ENCODE data around the gene JAZF1. TPM values are rescaled to one million over a fixed set of nuclear protein-coding genes. Genes with fewer than 3 reads are reported as not detected.

Gene JAZF1
- total RNA-seq, 1 experiment from 2014 or later, result 0.95 TPM

GRCh38 chr7:28095231-28095630, 85.4 kb downstream of the JAZF1 start:
- ChIA-PET POLR2A (no interaction called here), CTCF (interaction anchor here (3.4 kb wide), 1 partner anchor 33 kb away, joined by 71 read pairs; no protein-coding TSS in a partner anchor)
- Mint-ChIP-seq H3K4me1 (ENCODE audit: low read depth, unreplicated experiment) (no peaks in the 10 kb centered on the region), H3K4me3 (ENCODE audit: unreplicated experiment) (no peak overlapping the region), H3K9me3 (ENCODE audit: unreplicated experiment) (no peaks in the 10 kb centered on the region), H3K36me3 (ENCODE audit: insufficient read depth, unreplicated experiment) (no peaks in the 10 kb centered on the region), H3K27me3 (ENCODE audit: insufficient read depth, unreplicated experiment) (peaks cover 3% of the 10 kb centered on the region), H3K27ac (ENCODE audit: unreplicated experiment) (no peak overlapping the region)
- no peak for TF ChIP-seq CTCF (IDR thresholded peaks at IDR 0.05; ENCODE audit: insufficient read depth in 1 of 2, low read depth in 1 of 2, low read length in 1 of 2, severe bottlenecking in 1 of 2, unreplicated experiment in 1 of 2)
- intact Hi-C loops (cut with micrococcal nuclease; ENCODE audit: unreplicated experiment), result loop anchor here (10.0 kb wide), 2 partner anchors 70 to 170 kb away; no protein-coding TSS in a partner anchor
- no peak overlapping the region for H3K4me3 ChIP-seq (ENCODE audit: low read depth, low read length)
- no TSS peak for BruUV-seq (replicated peaks)
- no peaks in the 10 kb centered on the region for H3K4me1 ChIP-seq
- H3K27me3 ChIP-seq (replicated peaks; ENCODE audit: control insufficient read depth, insufficient read depth, low read length), result no peaks in the 10 kb centered on the region
- H3K9me3 ChIP-seq, result no peaks in the 10 kb centered on the region
- DNase-seq, result no peak
- H3K36me3 ChIP-seq (ENCODE audit: control insufficient read depth, insufficient read depth, low read length), result no peaks in the 10 kb centered on the region

- H3K4me3 Mint-ChIP-seq (ENCODE audit: unreplicated experiment), result no peak overlapping the region
- Histone ChIP-seq H3K27me3 (replicated peaks; ENCODE audit: control insufficient read depth, insufficient read depth, low read length) (no peaks in the 10 kb centered on the region), H3K36me3 (ENCODE audit: control insufficient read depth, insufficient read depth, low read length) (no peaks in the 10 kb centered on the region), H3K4me1 (no peaks in the 10 kb centered on the region), H3K9me3 (no peaks in the 10 kb centered on the region), H3K4me3 (ENCODE audit: low read depth, low read length) (no peak overlapping the region)
- H3K9me3 Mint-ChIP-seq (ENCODE audit: unreplicated experiment), result no peaks in the 10 kb centered on the region
- peak; percentile 77 to 82 for DNase-seq
- peak; percentile 46 to 64 for TF ChIP-seq CTCF (IDR thresholded peaks at IDR 0.05; ENCODE audit: insufficient read depth in 1 of 2, low read depth in 1 of 2, low read length in 1 of 2, severe bottlenecking in 1 of 2, unreplicated experiment in 1 of 2)
- ChIA-PET POLR2A (no interaction called here), CTCF (interaction anchor here (0.6 to 3.4 kb wide), 13 partner anchors 12 to 74 kb away, joined by 3 to 71 read pairs (median 4); no protein-coding TSS in a partner anchor)
- no peak overlapping the region for H3K27ac Mint-ChIP-seq (ENCODE audit: unreplicated experiment)
- peaks cover 4% of the 10 kb centered on the region for H3K27me3 Mint-ChIP-seq (ENCODE audit: insufficient read depth, unreplicated experiment)
- no peaks in the 10 kb centered on the region for H3K4me1 Mint-ChIP-seq (ENCODE audit: low read depth, unreplicated experiment)
- no peaks in the 10 kb centered on the region for H3K36me3 Mint-ChIP-seq (ENCODE audit: insufficient read depth, unreplicated experiment)
- intact Hi-C loops (cut with micrococcal nuclease; ENCODE audit: unreplicated experiment), result loop anchor here (10.0 kb wide), 2 partner anchors 69 to 169 kb away; no protein-coding TSS in a partner anchor
- no TSS peak for BruUV-seq (replicated peaks)
These were observed 86.9 kb downstream of the JAZF1 start for GRCh38 chr7:28093623-28094232.

GRCh38 chr7:28091190-28091589, 89.4 kb downstream of the JAZF1 start:
- Histone ChIP-seq H3K27me3 (replicated peaks; ENCODE audit: control insufficient read depth, insufficient read depth, low read length) (no peaks in the 10 kb centered on the region), H3K4me3 (ENCODE audit: low read depth, low read length) (no peak overlapping the region), H3K9me3 (no peaks in the 10 kb centered on the region), H3K4me1 (no peaks in the 10 kb centered on the region), H3K36me3 (ENCODE audit: control insufficient read depth, insufficient read depth, low read length) (no peaks in the 10 kb centered on the region)
- no TSS peak for BruUV-seq (replicated peaks)
- no peaks in the 10 kb centered on the region for H3K36me3 Mint-ChIP-seq (ENCODE audit: insufficient read depth, unreplicated experiment)
- H3K27me3 Mint-ChIP-seq (ENCODE audit: insufficient read depth, unreplicated experiment), result peaks cover 8% of the 10 kb centered on the region
- POLR2A ChIA-PET, result no interaction called here
- no peaks in the 10 kb centered on the region for H3K9me3 Mint-ChIP-seq (ENCODE audit: unreplicated experiment)
- no peaks in the 10 kb centered on the region for H3K4me1 Mint-ChIP-seq (ENCODE audit: low read depth, unreplicated experiment)
- intact Hi-C loops (cut with micrococcal nuclease; ENCODE audit: unreplicated experiment), result loop anchor here (10.0 kb wide), 2 partner anchors 66 to 166 kb away; no protein-coding TSS in a partner anchor
- no peak for TF ChIP-seq CTCF (IDR thresholded peaks at IDR 0.05; ENCODE audit: insufficient read depth in 1 of 2, low read depth in 1 of 2, low read length in 1 of 2, severe bottlenecking in 1 of 2, unreplicated experiment in 1 of 2)
- H3K4me3 Mint-ChIP-seq (ENCODE audit: unreplicated experiment), result no peak overlapping the region
- CTCF ChIA-PET, result no interaction called here
- DNase-seq, result no peak
- H3K27ac Mint-ChIP-seq (ENCODE audit: unreplicated experiment), result no peak overlapping the region
